HG02588 (cell line): ENCODE data around the gene MID1.

Source experiments
- ATAC-seq: cut with Tn5 transposase; IDR thresholded peaks from one replicate; pipeline ENCODE4 v1.9.1; 2021; ENCODE audit warnings: mild to moderate bottlenecking, moderate library complexity; ENCODE audit not compliant: unreplicated experiment

Gene MID1

GRCh38 chrX:10579112-10580011, 41.0 kb downstream of the MID1 start:
- ATAC-seq, result no peak

GRCh38 chrX:10578527-10578926, 41.9 kb downstream of the MID1 start:
- ATAC-seq, result no peak

GRCh38 chrX:10577853-10578252, 42.5 kb downstream of the MID1 start:
- no peak for ATAC-seq

- ATAC-seq, result no peak
These were observed 43.5 kb downstream of the MID1 start for GRCh38 chrX:10576777-10577447.

- no peak for ATAC-seq
These were observed 44.2 kb downstream of the MID1 start for GRCh38 chrX:10576186-10576585.

GRCh38 chrX:10574663-10575062, 45.7 kb downstream of the MID1 start:
- ATAC-seq, result no peak

GRCh38 chrX:10571260-10571659, 49.1 kb downstream of the MID1 start:
- no peak for ATAC-seq

- no peak for ATAC-seq
These were observed 49.8 kb downstream of the MID1 start for GRCh38 chrX:10570601-10571000.

- no peak for ATAC-seq
These were observed 50.4 kb downstream of the MID1 start for GRCh38 chrX:10569946-10570345.

GRCh38 chrX:10568428-10568827, 52.0 kb downstream of the MID1 start:
- no peak for ATAC-seq

- ATAC-seq, result no peak
These were observed 53.2 kb downstream of the MID1 start for GRCh38 chrX:10567136-10567535.

- no peak for ATAC-seq
These were observed 53.7 kb downstream of the MID1 start for GRCh38 chrX:10566716-10567097.

GRCh38 chrX:10564484-10564883, 55.9 kb downstream of the MID1 start:
- ATAC-seq, result no peak

GRCh38 chrX:10557166-10557565, 63.2 kb downstream of the MID1 start:
- ATAC-seq, result no peak

- no peak for ATAC-seq
These were observed 64.0 kb downstream of the MID1 start for GRCh38 chrX:10556405-10556804.

- no peak for ATAC-seq
These were observed 64.5 kb downstream of the MID1 start for GRCh38 chrX:10555846-10556245.

GRCh38 chrX:10554612-10555270, 65.6 kb downstream of the MID1 start:
- ATAC-seq, result no peak

- no peak for ATAC-seq
These were observed 71.1 kb downstream of the MID1 start for GRCh38 chrX:10549280-10549679.

- ATAC-seq, result no peak
These were observed 71.7 kb downstream of the MID1 start for GRCh38 chrX:10548688-10549087.

GRCh38 chrX:10545882-10546281, 74.5 kb downstream of the MID1 start:
- ATAC-seq, result no peak

GRCh38 chrX:10542586-10542985, 77.8 kb downstream of the MID1 start:
- no peak for ATAC-seq

- no peak for ATAC-seq
These were observed 81.6 kb downstream of the MID1 start for GRCh38 chrX:10538831-10539230.
